Measurements from ENCODE around the gene RGS11.

- TF ChIP-seq CTCF (IDR thresholded peaks at IDR 0.05) (no peak), POLR2A (IDR thresholded peaks at IDR 0.05) (no peak), EP300 (IDR thresholded peaks at IDR 0.05) (no peak)
These were observed 46.9 kb upstream of the RGS11 start for GRCh38 chr16:322476-323143.
